ENCODE data around the gene SIPA1L2.

The SIPA1L2 gene

DNA sequence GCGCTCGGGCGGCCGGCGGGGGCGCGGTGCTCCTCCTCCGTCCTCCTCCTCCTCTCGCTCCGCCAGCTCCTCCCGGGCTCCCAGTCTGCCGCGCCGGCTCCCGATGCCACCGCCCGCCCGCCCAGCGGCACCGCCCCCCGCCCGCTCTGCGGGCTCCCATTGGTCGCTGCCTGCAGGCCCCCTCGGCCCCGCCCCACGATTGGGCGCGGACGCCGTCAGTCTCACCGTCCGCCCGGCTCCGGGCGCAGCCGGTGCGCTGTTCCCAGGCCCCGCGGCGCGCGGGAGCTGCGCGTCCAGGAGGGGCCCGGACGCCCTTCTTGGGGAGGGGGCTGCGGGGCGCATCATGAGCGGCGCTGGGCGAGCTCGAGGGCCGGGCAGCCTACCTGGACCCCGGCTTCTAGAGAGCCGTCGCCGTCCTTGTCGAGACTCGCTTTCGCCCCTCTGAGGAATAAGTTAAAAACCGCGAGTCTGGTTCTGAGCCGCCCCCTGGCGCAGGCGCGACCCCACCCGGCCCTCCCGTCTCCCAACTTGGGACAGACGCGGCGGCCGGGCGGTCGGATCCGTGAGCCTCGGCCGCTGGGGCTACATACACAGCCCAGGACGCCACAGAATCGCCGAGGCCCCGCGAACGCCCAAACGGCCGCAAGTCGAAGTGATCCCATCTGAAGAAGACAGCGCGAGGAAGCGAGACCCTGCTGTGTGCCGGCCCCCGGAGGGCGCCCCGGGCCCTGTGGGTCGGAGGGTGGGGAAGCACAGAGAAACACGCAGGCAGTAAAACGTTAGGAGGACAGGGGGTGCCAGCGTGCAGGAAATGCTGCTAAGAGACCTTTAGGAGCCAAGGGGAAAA lies at the start of gene SIPA1L2:
TSS of gene SIPA1L2 (minus strand) at position 87 of the 847 bp plus-strand sequence. CDS start 114,794 bp downstream, outside the sequence.
- DNase-seq: peak; percentile 90

DNA sequence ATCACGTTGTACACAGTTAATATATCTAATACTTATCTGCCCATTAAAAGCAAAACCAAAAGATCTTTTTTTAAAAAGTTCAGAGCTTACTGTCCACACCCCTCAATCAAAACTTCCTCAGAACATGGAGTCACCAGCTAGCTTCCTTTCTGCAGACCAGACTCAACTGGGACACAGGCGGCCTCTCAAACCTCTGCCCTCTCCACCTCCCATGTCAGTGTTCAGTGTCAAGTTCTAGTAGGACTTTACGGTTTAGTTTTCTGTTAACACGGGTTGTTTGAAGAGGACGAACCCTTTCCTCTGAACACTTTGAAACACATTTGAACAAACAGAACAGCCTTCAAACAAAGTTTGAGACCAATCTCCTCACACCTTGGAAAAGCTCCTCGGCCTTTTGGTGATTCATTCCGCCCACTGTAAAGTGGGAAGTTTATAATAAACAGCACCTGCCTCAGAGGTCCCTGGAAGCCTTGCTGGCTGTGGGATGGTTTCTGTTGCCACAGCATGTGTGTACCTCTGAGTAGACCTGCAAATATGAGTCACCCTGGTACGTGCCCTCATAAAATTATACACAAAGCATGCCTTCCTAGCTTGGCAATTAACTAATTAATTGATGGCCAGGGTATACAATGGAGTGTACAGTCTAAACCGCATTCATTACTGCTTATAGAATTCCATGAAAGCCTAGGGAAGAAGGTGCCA lies 48.4 kb upstream of the SIPA1L2 start:
- DNase-seq: no peak

DNA sequence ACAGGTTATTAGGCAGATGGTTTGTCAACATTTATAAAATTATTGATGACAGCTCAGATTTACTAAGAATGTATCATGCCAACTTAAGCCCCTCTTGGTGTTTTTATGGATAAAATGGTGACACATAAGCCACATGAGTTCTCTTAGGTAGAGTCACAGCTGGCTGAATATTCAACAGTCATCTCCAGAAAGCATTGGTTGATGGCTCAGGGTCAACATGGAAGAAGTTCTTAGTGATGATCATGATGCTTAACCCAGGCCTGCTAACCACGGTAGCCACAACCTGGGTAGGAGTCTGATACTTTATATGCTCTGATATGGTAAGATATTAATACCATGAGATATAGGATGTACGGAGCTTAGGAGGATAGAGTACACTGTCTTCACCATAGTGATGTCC lies 46.4 kb upstream of the SIPA1L2 start:
- DNase-seq: peak; percentile 34

DNA sequence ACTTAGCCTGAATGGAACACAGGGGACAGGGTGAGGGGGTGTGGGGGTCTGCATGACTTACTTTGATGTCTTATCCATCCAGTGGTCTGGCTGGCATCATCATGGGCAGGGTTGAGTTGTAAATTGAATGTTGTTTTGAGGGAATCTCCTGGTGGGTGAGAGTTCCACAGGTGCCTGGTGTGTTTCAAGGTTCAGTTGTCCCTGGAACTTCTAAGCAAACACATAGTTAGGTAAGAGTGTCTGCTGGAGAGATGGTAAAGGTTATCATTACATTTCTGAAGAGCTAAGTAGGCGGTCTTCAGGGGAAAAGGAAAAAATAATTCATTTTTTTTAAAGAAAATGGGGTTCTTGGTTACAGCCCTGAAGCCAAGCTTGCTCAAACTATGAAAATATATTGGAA lies 46.0 kb upstream of the SIPA1L2 start:
- no peak for DNase-seq

GRCh38 chr1:232675260-232675659 lies 45.3 kb upstream of the SIPA1L2 start:
- no peak for DNase-seq

- no peak for DNase-seq
Observed at GRCh38 chr1:232673256-232673655, 43.3 kb upstream of the SIPA1L2 start.

DNA sequence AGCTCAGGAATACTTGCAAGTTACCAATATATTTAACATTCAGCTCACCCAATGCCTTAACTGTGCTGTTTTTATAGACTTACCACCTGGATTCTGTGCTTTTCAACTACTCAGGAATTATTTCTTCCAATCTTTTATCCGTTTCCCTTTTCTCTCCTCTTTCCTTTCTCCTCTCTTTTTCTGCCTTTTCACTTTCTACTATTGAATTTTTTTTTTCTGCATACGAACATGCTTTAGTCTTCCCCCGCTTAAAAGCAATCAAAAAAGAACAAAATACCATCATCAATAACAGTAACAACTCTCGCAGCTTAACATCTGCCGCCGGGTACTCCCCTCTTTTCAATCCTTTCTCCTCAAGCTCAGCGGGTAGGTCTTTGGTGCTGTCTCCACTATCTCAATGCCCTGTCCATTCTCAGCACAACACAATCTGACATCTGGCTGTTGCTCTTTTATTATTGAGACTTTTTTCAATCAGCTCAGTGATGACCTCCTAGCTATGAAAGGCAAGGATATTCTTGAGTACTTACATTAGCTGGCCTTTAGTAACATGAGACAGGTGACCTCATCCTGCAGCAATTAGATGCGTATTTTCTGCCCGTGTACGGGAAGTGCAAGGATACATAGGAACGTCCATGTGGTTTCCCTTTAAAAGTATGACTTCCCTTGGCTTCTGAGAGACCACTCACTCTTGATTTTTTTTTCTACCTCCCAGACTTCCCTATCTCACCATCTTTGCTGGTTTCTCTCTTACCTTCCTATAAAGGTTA lies 40.2 kb upstream of the SIPA1L2 start:
- DNase-seq: no peak

GRCh38 chr1:232667778-232668165 lies 37.8 kb upstream of the SIPA1L2 start:
- no peak for DNase-seq

GRCh38 chr1:232667094-232667777 lies 37.3 kb upstream of the SIPA1L2 start:
- DNase-seq: no peak

DNA sequence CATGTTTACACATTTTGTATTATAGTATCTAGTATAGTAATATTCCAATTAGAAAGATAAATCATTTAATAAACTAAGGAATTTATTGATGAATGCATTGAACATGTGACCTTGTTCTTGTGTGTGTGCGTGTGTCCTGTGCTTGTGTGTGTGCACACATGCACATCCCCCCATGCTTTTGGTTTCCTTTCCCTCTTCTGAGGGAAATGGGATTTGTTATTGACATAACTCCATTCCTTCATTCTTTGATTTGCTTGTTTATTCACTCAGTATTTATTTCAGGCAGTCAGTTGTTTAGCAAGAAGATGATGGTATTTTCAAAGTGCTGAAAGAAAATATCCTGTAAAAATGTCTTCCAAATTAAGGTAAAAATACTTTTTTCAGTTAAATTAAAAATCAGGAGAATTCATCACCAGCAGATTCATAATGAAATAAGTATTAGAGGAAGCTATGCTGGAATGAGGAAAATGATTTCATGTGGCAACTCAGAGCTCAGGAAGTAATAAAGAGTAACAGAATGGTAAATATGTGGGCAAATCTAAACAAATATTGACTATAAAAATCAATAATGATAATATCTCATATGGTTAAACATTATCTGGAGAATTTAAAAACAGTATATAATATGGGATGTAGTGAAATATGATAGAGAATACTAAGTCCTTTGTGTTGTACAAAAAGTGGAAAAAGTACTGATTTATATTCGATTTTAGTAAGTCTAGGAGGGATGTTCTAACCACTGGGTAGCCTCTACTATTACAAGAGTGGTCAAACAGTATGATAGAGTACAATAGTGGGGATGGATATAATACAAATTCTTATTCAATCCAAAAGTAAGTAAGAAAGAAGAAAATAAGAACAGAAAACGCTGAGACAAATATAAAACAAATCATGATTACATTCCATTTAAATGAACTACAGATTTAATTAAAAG lies 35.2 kb upstream of the SIPA1L2 start:
- no peak for DNase-seq

- DNase-seq: no peak
Observed at GRCh38 chr1:232662910-232663309, 33.0 kb upstream of the SIPA1L2 start.

GRCh38 chr1:232658386-232658785 lies 28.5 kb upstream of the SIPA1L2 start:
- no peak for DNase-seq

DNA sequence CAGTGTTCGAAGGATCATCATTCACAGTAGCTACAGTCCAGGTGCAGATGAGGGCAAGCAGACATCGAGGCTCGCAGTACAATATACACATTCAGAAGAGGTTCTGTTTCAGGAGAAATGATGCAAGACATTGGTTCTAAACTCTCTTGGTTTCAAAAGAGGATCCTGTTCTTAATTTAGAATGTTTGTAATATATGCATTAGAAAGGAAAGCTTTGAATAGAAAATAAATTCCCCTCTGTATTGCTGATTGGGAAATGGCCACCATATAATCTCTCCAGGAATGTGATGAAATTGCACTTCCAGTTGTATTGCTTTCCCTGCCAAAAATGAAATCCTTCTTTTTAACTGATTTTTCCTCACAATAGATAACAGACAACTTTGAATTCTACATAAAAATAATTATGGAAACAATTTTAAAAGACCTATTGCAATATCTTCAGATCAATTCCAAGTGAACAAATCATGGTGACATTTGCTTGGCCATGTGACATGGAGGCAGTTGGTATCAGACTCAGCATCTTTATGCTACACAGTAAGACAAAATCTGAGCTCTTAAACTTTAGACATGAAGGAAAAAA lies 27.6 kb upstream of the SIPA1L2 start:
- DNase-seq: no peak

DNA sequence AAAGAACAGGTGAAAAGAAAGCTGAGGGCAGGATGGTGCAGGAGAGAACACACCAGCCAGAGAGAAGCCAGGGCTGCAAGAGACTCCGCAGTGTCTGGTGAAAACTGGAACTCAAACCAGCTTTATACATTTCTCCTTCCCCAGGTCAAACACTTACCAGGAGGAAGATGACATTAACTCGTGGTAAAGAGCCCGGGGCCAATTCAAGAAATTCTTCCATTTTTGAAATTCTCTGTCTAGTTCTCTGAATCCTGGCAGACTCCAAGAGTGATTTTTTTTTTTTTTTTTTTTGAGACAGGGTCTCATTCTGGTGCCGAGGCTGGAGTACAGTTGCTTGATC lies 25.8 kb upstream of the SIPA1L2 start:
- DNase-seq: no peak

- DNase-seq: no peak
Observed at GRCh38 chr1:232655028-232655745, 25.3 kb upstream of the SIPA1L2 start.

DNA sequence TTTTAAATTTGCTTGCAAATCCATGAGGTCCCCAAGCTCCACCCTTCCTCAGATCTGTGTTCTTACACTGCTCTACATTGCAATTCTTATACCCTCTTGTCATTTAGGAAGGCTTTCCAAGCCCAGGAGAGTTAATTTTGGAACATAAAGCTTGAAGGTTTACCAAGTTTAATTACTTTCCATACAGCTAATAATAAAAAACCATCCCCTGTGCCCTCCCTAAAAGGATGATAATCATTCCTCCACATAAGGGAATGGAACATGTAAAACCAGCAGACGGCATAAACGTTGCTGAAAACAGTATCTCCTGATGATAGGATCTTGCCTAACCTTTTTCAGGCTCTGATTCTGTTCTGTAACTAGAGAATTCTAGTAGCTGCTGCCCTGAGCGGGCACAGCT lies 23.9 kb upstream of the SIPA1L2 start:
- DNase-seq: no peak

GRCh38 chr1:232650845-232651244 lies 20.9 kb upstream of the SIPA1L2 start:
- DNase-seq: no peak

GRCh38 chr1:232650418-232650817 lies 20.5 kb upstream of the SIPA1L2 start:
- DNase-seq: no peak

- DNase-seq: no peak
Observed at GRCh38 chr1:232648316-232648715, 18.4 kb upstream of the SIPA1L2 start.

GRCh38 chr1:232644209-232644608 lies 14.3 kb upstream of the SIPA1L2 start:
- DNase-seq: no peak

DNA sequence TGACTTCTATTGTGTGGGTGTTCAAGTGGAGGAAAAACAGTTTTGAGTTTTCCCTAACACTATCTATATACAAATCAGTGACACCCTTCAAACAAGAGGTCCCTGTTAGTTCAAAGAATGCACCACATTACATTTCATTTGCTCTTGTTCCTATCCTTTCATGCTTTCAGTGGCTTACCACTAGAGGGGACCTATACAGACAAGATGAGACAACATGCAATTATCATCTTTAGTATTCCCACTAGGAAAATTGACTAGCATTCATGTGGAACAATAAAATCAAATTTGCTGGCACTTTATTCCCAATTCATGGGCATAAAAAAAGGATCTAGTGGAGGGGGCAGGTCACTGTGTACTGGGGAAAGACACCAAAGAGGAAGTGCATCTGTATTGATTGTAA lies 13.3 kb upstream of the SIPA1L2 start:
- DNase-seq: no peak

Measured in stimulated activated CD8-positive, alpha-beta memory T cell treated with anti-CD3 and anti-CD28 coated beads, Interleukin-4, amount 100 ng/mL, for 48 hours (primary cell).